Adrenal gland (tissue), 5 donors: ENCODE results near the gene HSDL2.

ENCODE experiments used
- POLR2A ChIP-seq, 2 donors: fragments of 450-650 bp; IDR thresholded peaks; one replicate each; pipeline ENCODE4 v1.6.1; 2017; ENCODE audit warnings: antibody characterized with exemption in 2 of 2, mild to moderate bottlenecking in 2 of 2, moderate library complexity in 1 of 2
- TF ChIP-seq, protein P1 (sequence below), 6 experiments: fragments of 450-650 bp in 4 of 6; fragments of 200-600 bp in 2 of 6; sonication (generic) in 1 of 6; IDR thresholded peaks; 1 replicate in 5 of 6; 2 replicates in 1 of 6; pipeline versions ENCODE4 v1.5.1 to v1.8.0; 2016 to 2021; ENCODE audit warnings: antibody characterized with exemption in 6 of 6, mild to moderate bottlenecking in 2 of 6, moderate library complexity in 1 of 6
- donor health status: DM: no; HTN: no; CAD: no.

DNA sequence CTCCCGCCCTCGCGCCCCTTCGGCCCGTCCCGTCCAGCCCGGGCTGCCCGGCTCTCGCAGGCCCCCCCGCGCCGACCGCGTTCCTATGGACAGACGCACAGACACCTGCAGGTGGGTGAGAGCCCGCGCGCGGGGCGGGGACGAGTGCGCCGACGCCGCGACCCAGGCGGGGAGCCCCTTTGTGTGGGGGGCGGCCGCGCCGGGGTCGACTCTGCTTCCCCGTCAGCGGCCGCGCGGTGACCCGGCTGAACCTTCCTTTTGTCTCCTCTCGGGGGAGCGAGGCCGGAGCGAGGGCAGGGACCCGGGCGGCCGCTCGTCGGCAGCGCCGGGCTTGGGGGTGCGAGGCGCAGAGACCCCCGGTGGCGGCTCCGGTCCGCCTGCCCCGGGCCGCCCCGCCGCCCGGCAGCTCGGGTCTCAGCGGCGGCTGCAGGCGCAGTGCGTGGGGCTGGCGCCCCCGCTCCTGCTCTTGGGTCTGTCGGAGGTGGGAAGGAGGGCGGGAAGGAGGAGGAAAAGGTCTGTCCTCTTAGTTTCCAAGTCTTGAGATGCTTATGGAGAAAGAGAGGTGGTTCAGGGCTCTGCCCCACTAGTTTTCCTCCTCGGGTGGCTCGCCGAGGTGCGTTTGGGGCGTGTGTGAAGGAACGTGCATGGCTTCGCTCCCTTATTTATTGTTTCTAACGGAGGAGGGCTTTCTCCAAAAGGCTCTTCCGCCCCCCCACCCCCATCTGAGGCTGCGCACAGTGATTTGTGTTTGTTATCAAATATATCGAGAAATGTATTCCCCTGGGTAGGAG is 107.3 kb downstream of the HSDL2 start:
- TF ChIP-seq, protein P1, sequence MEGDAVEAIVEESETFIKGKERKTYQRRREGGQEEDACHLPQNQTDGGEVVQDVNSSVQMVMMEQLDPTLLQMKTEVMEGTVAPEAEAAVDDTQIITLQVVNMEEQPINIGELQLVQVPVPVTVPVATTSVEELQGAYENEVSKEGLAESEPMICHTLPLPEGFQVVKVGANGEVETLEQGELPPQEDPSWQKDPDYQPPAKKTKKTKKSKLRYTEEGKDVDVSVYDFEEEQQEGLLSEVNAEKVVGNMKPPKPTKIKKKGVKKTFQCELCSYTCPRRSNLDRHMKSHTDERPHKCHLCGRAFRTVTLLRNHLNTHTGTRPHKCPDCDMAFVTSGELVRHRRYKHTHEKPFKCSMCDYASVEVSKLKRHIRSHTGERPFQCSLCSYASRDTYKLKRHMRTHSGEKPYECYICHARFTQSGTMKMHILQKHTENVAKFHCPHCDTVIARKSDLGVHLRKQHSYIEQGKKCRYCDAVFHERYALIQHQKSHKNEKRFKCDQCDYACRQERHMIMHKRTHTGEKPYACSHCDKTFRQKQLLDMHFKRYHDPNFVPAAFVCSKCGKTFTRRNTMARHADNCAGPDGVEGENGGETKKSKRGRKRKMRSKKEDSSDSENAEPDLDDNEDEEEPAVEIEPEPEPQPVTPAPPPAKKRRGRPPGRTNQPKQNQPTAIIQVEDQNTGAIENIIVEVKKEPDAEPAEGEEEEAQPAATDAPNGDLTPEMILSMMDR (IDR thresholded peaks at IDR 0.05) = peak in 2 of 6 experiments; percentile 4 to 11
- peak in 1 of 2 donors; percentile 66 for TF ChIP-seq POLR2A (IDR thresholded peaks at IDR 0.05)
